H1 (cell line): ENCODE data around the gene CAMKK2. TPM values are rescaled to one million over a fixed set of nuclear protein-coding genes. Genes with fewer than 3 reads are reported as not detected.

ENCODE experiments used
- CTCF ChIA-PET: fragments of 300-600 bp; sonication (Branson Sonifier 250); formaldehyde crosslinking; loops from one replicate; lab custom pipeline; 2021; ENCODE audit not compliant: partially characterized antibody; lab: Charles Lee
- POLR2A ChIA-PET: fragments of 300-600 bp; sonication (Branson Sonifier 250); formaldehyde crosslinking; loops from one replicate; lab custom pipeline; 2021; ENCODE audit warnings: inconsistent platforms; ENCODE audit not compliant: partially characterized antibody; lab: Charles Lee
- DNase-seq, 2 experiments: peaks; one replicate each; pipeline versions ENCODE4 v3.0.0 to v3.0.0-alpha.2; 2010 to 2022; ENCODE audit warnings: low spot score in 2 of 2, low read depth in 1 of 2, mixed read lengths in 1 of 2
- FAIRE-seq: peaks from 2 replicates; lab custom pipeline; 2011; peaks lifted over from hg19 to GRCh38; lab: Jason Lieb, UNC
- H2AFZ ChIP-seq: 2 replicates; pipeline ENCODE4 v1.8.1; 2012; ENCODE audit warnings: low read length, inconsistent platforms
- H2AK5ac ChIP-seq: 2 replicates; pipeline ENCODE4 v1.6.1; 2013; ENCODE audit warnings: low read depth, low read length
- H2BK120ac ChIP-seq: replicated peaks from 2 replicates; pipeline ENCODE3; 2013; ENCODE audit warnings: low read depth, low read length, inconsistent platforms
- H2BK12ac ChIP-seq: 2 replicates; pipeline ENCODE4 v1.6.1; 2013; ENCODE audit warnings: low read depth, low read length
- H2BK15ac ChIP-seq: 2 replicates; pipeline ENCODE4 v1.6.1; 2013; ENCODE audit warnings: low read length
- H2BK20ac ChIP-seq: 2 replicates; pipeline ENCODE4 v1.6.1; 2013; ENCODE audit warnings: low read length
- H2BK5ac ChIP-seq: 2 replicates; pipeline ENCODE4 v1.6.1; 2013; ENCODE audit warnings: low read depth, low read length
- H3K14ac ChIP-seq: 2 replicates; pipeline ENCODE4 v1.6.1; 2013; ENCODE audit warnings: inconsistent platforms; ENCODE audit not compliant: insufficient read length
- H3K18ac ChIP-seq: 2 replicates; pipeline ENCODE4 v1.6.1; 2013; ENCODE audit warnings: low read length; ENCODE audit errors: extremely low read depth
- H3K23ac ChIP-seq: 2 replicates; pipeline ENCODE4 v1.6.1; 2013; ENCODE audit warnings: inconsistent platforms; ENCODE audit not compliant: insufficient read length
- H3K23me2 ChIP-seq: 2 replicates; pipeline ENCODE4 v1.6.1; 2013; ENCODE audit warnings: low read depth, low read length
- H3K27ac ChIP-seq: 2 replicates; pipeline ENCODE4 v1.6.1; 2011; ENCODE audit warnings: low read depth, low read length, inconsistent platforms
- H3K27me3 ChIP-seq, 4 experiments: replicated peaks in 1 of 4; 1 replicate in 1 of 4; 2 replicates in 3 of 4; pipeline versions ENCODE4 v1.6.1 to v1.8.1; 2011 to 2013; ENCODE audit warnings: low read length in 3 of 4, mild to moderate bottlenecking in 3 of 4, inconsistent platforms in 2 of 4, mixed read lengths in 2 of 4, moderate library complexity in 1 of 4; ENCODE audit not compliant: control insufficient read depth in 3 of 4, insufficient read depth in 3 of 4; ENCODE audit errors: extremely low read depth in 1 of 4
- H3K36me3 ChIP-seq, 4 experiments: 2 replicates each; pipeline versions ENCODE4 v1.6.1 to v1.8.1; 2011 to 2013; ENCODE audit warnings: mild to moderate bottlenecking in 4 of 4, low read length in 3 of 4, moderate library complexity in 2 of 4, control low read depth in 1 of 4, inconsistent platforms in 1 of 4; ENCODE audit not compliant: insufficient read depth in 4 of 4, control insufficient read depth in 2 of 4
- H3K4ac ChIP-seq: replicated peaks from 2 replicates; pipeline ENCODE3; 2013; ENCODE audit warnings: low read length, low read depth, mixed read lengths, inconsistent platforms; ENCODE audit not compliant: insufficient read length
- H3K4me1 ChIP-seq, 4 experiments: replicated peaks in 1 of 4; 1 replicate in 1 of 4; 2 replicates in 3 of 4; pipeline versions ENCODE4 v1.6.1 to v1.8.1; 2011 to 2013; ENCODE audit warnings: low read length in 3 of 4, inconsistent platforms in 2 of 4, mixed read lengths in 1 of 4; ENCODE audit not compliant: insufficient read depth in 4 of 4, control insufficient read depth in 3 of 4
- H3K4me2 ChIP-seq, 2 experiments: 2 replicates each; pipeline versions ENCODE4 v1.6.1 to v1.8.1; 2011 to 2013; ENCODE audit warnings: low read depth in 2 of 2, low read length in 2 of 2, control low read depth in 1 of 2, inconsistent platforms in 1 of 2, mild to moderate bottlenecking in 1 of 2; ENCODE audit not compliant: insufficient read depth in 1 of 2
- H3K4me3 ChIP-seq, 4 experiments: fragments of 200-600, 300-600 bp in 1 of 4; sonication (generic), shearing (Covaris generic), sonication (Bioruptor Twin) in 1 of 4; 2 replicates each; pipeline versions ENCODE4 v1.5.1 to v1.8.1; 2011 to 2016; ENCODE audit warnings: low read length in 4 of 4, low read depth in 3 of 4, control low read depth in 2 of 4, inconsistent platforms in 2 of 4, mild to moderate bottlenecking in 2 of 4, mixed read lengths in 1 of 4, moderate library complexity in 1 of 4; ENCODE audit not compliant: insufficient read depth in 2 of 4; ENCODE audit errors: extremely low read depth in 1 of 4
- H3K56ac ChIP-seq: replicated peaks from 2 replicates; pipeline ENCODE3; 2013; ENCODE audit warnings: low read depth, mild to moderate bottlenecking, mixed read lengths, low read length, inconsistent platforms; ENCODE audit not compliant: insufficient read length
- H3K79me1 ChIP-seq: 2 replicates; pipeline ENCODE4 v1.6.1; 2013; ENCODE audit warnings: low read depth, low read length, control low read depth
- H3K79me2 ChIP-seq, 2 experiments: 2 replicates each; pipeline versions ENCODE4 v1.6.1 to v1.8.1; 2012 to 2013; ENCODE audit warnings: low read length in 2 of 2, mild to moderate bottlenecking in 2 of 2, inconsistent platforms in 1 of 2; ENCODE audit not compliant: insufficient read depth in 2 of 2, control insufficient read depth in 1 of 2
- H3K9ac ChIP-seq, 4 experiments: replicated peaks in 1 of 4; 1 replicate in 1 of 4; 2 replicates in 3 of 4; pipeline versions ENCODE4 v1.6.1 to v1.8.1; 2011 to 2013; ENCODE audit warnings: low read depth in 3 of 4, low read length in 3 of 4, control low read depth in 2 of 4, mild to moderate bottlenecking in 2 of 4, moderate library complexity in 2 of 4, inconsistent platforms in 1 of 4; ENCODE audit errors: extremely low read depth in 1 of 4
- H3K9me3 ChIP-seq, 2 experiments: 2 replicates each; pipeline versions ENCODE4 v1.6.1 to v1.8.1; 2012 to 2013; ENCODE audit warnings: mild to moderate bottlenecking in 2 of 2, moderate library complexity in 2 of 2, control low read depth in 1 of 2, inconsistent platforms in 1 of 2, low read depth in 1 of 2, low read length in 1 of 2, mixed read lengths in 1 of 2; ENCODE audit not compliant: insufficient read depth in 2 of 2
- H4K20me1 ChIP-seq, 2 experiments: replicated peaks in 1 of 2; 2 replicates each; pipeline versions ENCODE3 to v1.8.1; 2011 to 2013; ENCODE audit warnings: inconsistent platforms in 2 of 2, low read length in 2 of 2, mild to moderate bottlenecking in 1 of 2; ENCODE audit not compliant: insufficient read depth in 2 of 2, control insufficient read depth in 1 of 2
- H4K5ac ChIP-seq: 2 replicates; pipeline ENCODE4 v1.6.1; 2013; ENCODE audit warnings: low read length, low read depth, mixed read lengths, inconsistent platforms; ENCODE audit not compliant: insufficient read length
- H4K8ac ChIP-seq: 2 replicates; pipeline ENCODE4 v1.8.0; 2013; ENCODE audit warnings: mild to moderate bottlenecking, moderate library complexity, low read length, inconsistent platforms; ENCODE audit not compliant: insufficient read depth; ENCODE audit errors: extremely low read depth
- H4K91ac ChIP-seq: replicated peaks from 2 replicates; pipeline ENCODE3; 2013; ENCODE audit warnings: low read length, mixed read lengths, inconsistent platforms; ENCODE audit not compliant: insufficient read length
- SIN3A ChIP-seq, 2 experiments: IDR thresholded peaks in 1 of 2; conservative IDR thresholded peaks in 1 of 2; 2 replicates each; pipeline ENCODE4 v1.6.1; 2011 to 2012; ENCODE audit warnings: low read length in 2 of 2, improper control_type of control experiment in 1 of 2, low read depth in 1 of 2, mild to moderate bottlenecking in 1 of 2
- TAF1 ChIP-seq: IDR thresholded peaks from 2 replicates; pipeline ENCODE4 v1.6.1; 2011; ENCODE audit warnings: mild to moderate bottlenecking, low read depth, low read length
- ZNF274 ChIP-seq: IDR thresholded peaks from 2 replicates; pipeline ENCODE4 v1.7.0; 2012; ENCODE audit warnings: low read length, borderline replicate concordance; ENCODE audit errors: extremely low read depth
- WGBS, 2 experiments: shearing (Covaris generic) in 1 of 2; methylation state at CpG; one replicate each; pipeline versions ENCODE4 v1.1.6 to v1.1.7; 2013 to 2015; ENCODE audit warnings: low lambda C conversion rate in 2 of 2, mixed read lengths in 2 of 2, inconsistent platforms in 1 of 2, low coverage in 1 of 2, missing lambda C conversion rate in 1 of 2; ENCODE audit not compliant: insufficient replicate concordance in 2 of 2, insufficient coverage in 1 of 2, insufficient read length in 1 of 2; ENCODE audit errors: extremely low coverage in 1 of 2, missing lambda C conversion rate in 1 of 2; 5-methylcytosine and 5-hydroxymethylcytosine counted together
- polyA plus RNA-seq, 7 experiments: library from polyadenylated mRNA; depleted of rRNA in 3 of 7; stranded (reverse) in 5 of 7; unstranded in 2 of 7; fragments of >200 nt in 5 of 7; fragments of 200-250 nt in 2 of 7; gene quantifications; 1 replicate in 5 of 7; 2 replicates in 1 of 7; 4 replicates in 1 of 7; pipeline versions ENCODE4 v1.2.1 to v1.2.3, GENCODE V29; 2011 to 2013; ENCODE audit warnings: missing spikeins in 2 of 7, mixed read lengths in 2 of 7
- total RNA-seq: library from RNA; stranded (reverse); fragmentation: NEBNext Ultra II Directional; extraction: Animal tissue kit (Norgen Biotek cat#: 25700); gene quantifications from 2 replicates; pipeline ENCODE4 v1.2.1, GENCODE V29; 2021

The CAMKK2 gene
- total and polyA plus RNA-seq, 2 of the 8 experiments (the other 6 are each of a cell fraction or from before 2014, with no cell fraction given) = 29.6 to 30.6 TPM

DNA sequence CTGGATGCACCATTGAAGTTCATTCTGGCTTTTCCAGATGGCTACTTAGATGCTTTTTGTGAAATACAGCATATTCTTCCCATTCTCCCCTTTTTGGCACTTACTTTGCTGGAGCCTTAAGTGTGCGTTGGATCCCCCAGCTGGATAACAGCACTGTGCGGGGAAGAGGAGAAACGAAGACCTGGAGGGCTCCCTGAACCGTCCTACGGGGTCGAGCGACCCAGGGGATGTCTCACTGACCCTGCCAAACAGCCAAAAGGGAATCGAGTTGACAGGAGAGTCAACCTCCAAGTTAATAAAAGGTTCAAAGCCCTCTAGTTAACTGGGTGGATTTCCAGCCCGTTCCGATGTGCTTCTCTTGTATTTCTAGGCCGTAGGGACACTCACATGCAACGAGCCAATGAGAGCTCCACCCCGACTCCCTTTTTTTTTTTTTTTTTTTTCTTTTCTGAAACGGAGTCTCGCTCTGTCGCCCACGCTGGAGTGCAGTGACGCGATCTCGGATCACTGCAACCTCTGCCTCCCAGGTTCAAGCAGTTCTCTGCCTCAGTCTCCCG is 1.0 kb upstream of the CAMKK2 start:
- H2BK20ac ChIP-seq = no peak overlapping the region

More for the DNA sequence above, 1.0 kb upstream of the CAMKK2 start:
- Histone ChIP-seq H4K5ac (peak overlapping the region; percentile 24), H3K23me2 (peaks cover 10% of the 10 kb centered on the region), H2AFZ (peak overlapping the region; percentile 17; the same call in 1 of the 2 replicates), H4K91ac (peak overlapping the region; percentile 34), H2AK5ac (no peak overlapping the region), H3K36me3 (no peaks in the 10 kb centered on the region), H3K79me1 (peaks cover 10% of the 10 kb centered on the region; the same call in 1 of the 2 replicates), H3K4me3 (peak overlapping the region; percentile 59 to 81 (median 73)), H3K4me2 (peak overlapping the region; percentile 85 to 89), H2BK15ac (0 out of 2 replicates have a peak overlapping the region, but pooled peaks have one; percentile 2), H4K20me1 (peaks cover 2 to 5% of the 10 kb centered on the region in 2 experiments), H3K18ac (peak overlapping the region; percentile 93; the same call in 1 of the 2 replicates), H3K79me2 (peaks cover 0 to 15% of the 10 kb centered on the region in 2 experiments; a peak in 2 of 4 replicates), H3K56ac (no peak overlapping the region), H2BK5ac (peak overlapping the region; percentile 40; the same call in 1 of the 2 replicates), H3K4ac (no peak overlapping the region), H4K8ac (peak overlapping the region; percentile 85; the same call in 1 of the 2 replicates), H3K27me3 (no peaks in the 10 kb centered on the region), H3K9me3 (no peaks in the 10 kb centered on the region), H3K23ac (no peak overlapping the region), H3K9ac (peak overlapping the region in 3 of 4 experiments; percentile 52 to 73 (median 65); a peak in 6 of 7 replicates), H2BK120ac (no peak overlapping the region), H3K14ac (no peak overlapping the region), H3K4me1 (peaks cover 0 to 6% (median 1%) of the 10 kb centered on the region in 4 experiments; a peak in 2 of 7 replicates), H3K27ac (peak overlapping the region; percentile 74; the same call in 1 of the 2 replicates), H2BK12ac (peak overlapping the region; percentile 18; the same call in 1 of the 2 replicates)
- ChIA-PET POLR2A (interaction anchor here (0.6 to 2.4 kb wide), 4 partner anchors 10 to 1433 kb away, joined by 3 to 10 read pairs (median 4); partner anchors contain the start of gene RNF34), CTCF (no interaction called here)
- DNase-seq (no peak), FAIRE-seq (no peak)
- 5% methylated on average over 11 of the region's 21 CpGs; no CpG with 5 or more reads in 1 of the 2 experiments for WGBS, 2 experiments
- TF ChIP-seq TAF1 (0 out of 2 replicates have a peak, but pooled peaks have one; percentile 23), SIN3A (conservative IDR thresholded peaks at IDR 0.05 in 1 of 2, IDR thresholded peaks at IDR 0.05 in 1 of 2; ENCODE audit: low read depth in 1 of 2, low read length in 2 of 2) (0 out of 4 replicates have a peak, but pooled peaks have one; percentile 4 to 29), ZNF274 (no peak)
